Loucy (cell line): ENCODE measurements around the gene MYO10.

Experiments used
- H2AFZ ChIP-seq: fragments of 200-600 bp; sonication (generic); 2 replicates; pipeline ENCODE4 v1.6.0; 2016; ENCODE audit warnings: antibody characterized with exemption, mild to moderate bottlenecking, low read length, moderate library complexity
- H3F3A ChIP-seq: fragments of 200-600 bp; 2 replicates; pipeline ENCODE4 v1.6.0; 2016; ENCODE audit warnings: antibody characterized with exemption, low read depth, mild to moderate bottlenecking
- H3K27me3 ChIP-seq: fragments of 200-600 bp; sonication (generic); 2 replicates; pipeline ENCODE4 v1.6.1; 2014; ENCODE audit warnings: low read length, mild to moderate bottlenecking; ENCODE audit not compliant: insufficient read depth, poor library complexity, severe bottlenecking
- H3K36me3 ChIP-seq: fragments of 200-600 bp; sonication (generic); 2 replicates; pipeline ENCODE4 v1.6.1; 2016; ENCODE audit warnings: low read length; ENCODE audit not compliant: insufficient read depth
- H3K4me1 ChIP-seq: fragments of 200-600 bp; sonication (generic); 2 replicates; pipeline ENCODE4 v1.5.1; 2014; ENCODE audit warnings: low read length, mild to moderate bottlenecking; ENCODE audit not compliant: insufficient read depth, poor library complexity, severe bottlenecking
- H3K4me2 ChIP-seq: fragments of 200-600 bp; sonication (generic); 2 replicates; pipeline ENCODE4 v1.6.0; 2014; ENCODE audit warnings: antibody characterized with exemption, low read length, low read depth, mild to moderate bottlenecking; ENCODE audit not compliant: poor library complexity, severe bottlenecking
- H3K4me3 ChIP-seq: fragments of 200-600 bp; sonication (generic); 2 replicates; pipeline ENCODE4 v1.5.1; 2014; ENCODE audit warnings: low read length, mild to moderate bottlenecking, mixed read lengths; ENCODE audit not compliant: poor library complexity, severe bottlenecking
- H3K79me2 ChIP-seq: fragments of 200-600 bp; sonication (generic); 2 replicates; pipeline ENCODE4 v1.6.1; 2014; ENCODE audit warnings: low read length; ENCODE audit not compliant: insufficient read depth
- H3K9ac ChIP-seq: fragments of 200-600 bp; sonication (generic); 2 replicates; pipeline ENCODE4 v1.6.0; 2014; ENCODE audit warnings: mild to moderate bottlenecking, low read depth, low read length, moderate library complexity; ENCODE audit not compliant: poor library complexity, severe bottlenecking
- H3K9me2 ChIP-seq: fragments of 200-600 bp; sonication (generic); replicated peaks from 2 replicates; pipeline ENCODE4 v1.6.1; 2016; ENCODE audit warnings: low read depth, low read length, mixed read lengths
- H3K9me3 ChIP-seq: fragments of 200-600 bp; sonication (generic); 2 replicates; pipeline ENCODE4 v1.6.1; 2014; ENCODE audit warnings: mild to moderate bottlenecking, antibody characterized with exemption, low read length, low read depth; ENCODE audit not compliant: insufficient read depth
- H4K20me1 ChIP-seq: fragments of 200-600 bp; sonication (generic); 2 replicates; pipeline ENCODE4 v1.6.0; 2014; ENCODE audit warnings: antibody characterized with exemption, low read length, mild to moderate bottlenecking; ENCODE audit not compliant: insufficient read depth, poor library complexity, severe bottlenecking
- CTCF ChIP-seq: fragments of 200-600 bp; sonication (generic); conservative IDR thresholded peaks from 2 replicates; pipeline ENCODE4 v1.5.1; 2014; ENCODE audit warnings: mild to moderate bottlenecking, antibody characterized with exemption, low read length
- EZH2phosphoT487 ChIP-seq: fragments of 200-600 bp; IDR thresholded peaks from 2 replicates; pipeline ENCODE4 v1.6.1; 2018; ENCODE audit warnings: antibody characterized with exemption, mild to moderate bottlenecking, moderate library complexity, borderline replicate concordance

MYO10 gene

GRCh38 chr5:16936989-16937438, 926 bp upstream of the MYO10 start:
- no peaks in the 10 kb centered on the region for H3K9me2 ChIP-seq
- H3K79me2 ChIP-seq = no peaks in the 10 kb centered on the region
- H4K20me1 ChIP-seq = no peaks in the 10 kb centered on the region
- H3K9ac ChIP-seq = no peak overlapping the region
- H3K9me3 ChIP-seq = no peaks in the 10 kb centered on the region
- H3K36me3 ChIP-seq = no peaks in the 10 kb centered on the region
- TF ChIP-seq CTCF (no peak), EZH2phosphoT487 (no peak)
- H3K4me2 ChIP-seq = no peak overlapping the region
- no peaks in the 10 kb centered on the region for H3F3A ChIP-seq
- H3K4me3 ChIP-seq = no peak overlapping the region
- no peaks in the 10 kb centered on the region for H3K4me1 ChIP-seq
- H2AFZ ChIP-seq = no peak overlapping the region
- no peaks in the 10 kb centered on the region for H3K27me3 ChIP-seq

GRCh38 chr5:16935231-16936149, 598 bp downstream of the MYO10 start:
- Histone ChIP-seq H3K4me1 (no peaks in the 10 kb centered on the region), H3F3A (no peaks in the 10 kb centered on the region), H3K27me3 (no peaks in the 10 kb centered on the region), H3K9me3 (no peaks in the 10 kb centered on the region), H3K4me3 (no peak overlapping the region), H3K79me2 (no peaks in the 10 kb centered on the region), H3K4me2 (no peak overlapping the region), H2AFZ (no peak overlapping the region), H3K36me3 (no peaks in the 10 kb centered on the region), H3K9me2 (no peaks in the 10 kb centered on the region), H4K20me1 (no peaks in the 10 kb centered on the region), H3K9ac (no peak overlapping the region)
- TF ChIP-seq CTCF = no peak
- TF ChIP-seq EZH2phosphoT487 = no peak

- H3K4me3 ChIP-seq = no peak overlapping the region
- no peaks in the 10 kb centered on the region for H3K79me2 ChIP-seq
- no peak for TF ChIP-seq CTCF
- no peak for TF ChIP-seq EZH2phosphoT487
- no peak overlapping the region for H3K4me2 ChIP-seq
- no peaks in the 10 kb centered on the region for H3K9me3 ChIP-seq
- no peaks in the 10 kb centered on the region for H3K27me3 ChIP-seq
- H3K4me1 ChIP-seq = no peaks in the 10 kb centered on the region
- no peaks in the 10 kb centered on the region for H3K36me3 ChIP-seq
- H2AFZ ChIP-seq = no peak overlapping the region
- no peaks in the 10 kb centered on the region for H3F3A ChIP-seq
- no peaks in the 10 kb centered on the region for H3K9me2 ChIP-seq
- H4K20me1 ChIP-seq = no peaks in the 10 kb centered on the region
- no peak overlapping the region for H3K9ac ChIP-seq
These were observed 1.4 kb downstream of the MYO10 start for GRCh38 chr5:16934677-16935153.
